ENCODE measurements around the gene SERHL2.

GRCh38 chr22:42582987-42583386 is 29.2 kb downstream of the SERHL2 start:
- TF ChIP-seq GATA2 (IDR thresholded peaks at IDR 0.05; ENCODE audit: low read depth, low read length) (no peak), GATA3 (IDR thresholded peaks at IDR 0.05; ENCODE audit: low read depth, low read length) (no peak)
